ENCODE data around the gene DNLZ. TPM values are rescaled to one million over a fixed set of nuclear protein-coding genes. Genes with fewer than 3 reads are reported as not detected.

DNLZ gene
- polyA plus RNA-seq, 1 donor from 2014 or later, result 23.6 TPM

- Histone ChIP-seq H3K9me2 (ENCODE audit: insufficient read depth, low read length) (no peaks in the 10 kb centered on the region), H3K9me3 (ENCODE audit: low read length) (no peaks in the 10 kb centered on the region), H3K4me3 (ENCODE audit: low read length) (no peak overlapping the region), H3K27ac (ENCODE audit: low read length) (no peak overlapping the region), H3K79me2 (replicated peaks; ENCODE audit: insufficient read depth, low read length) (no peaks in the 10 kb centered on the region), H4K20me1 (ENCODE audit: insufficient read depth) (no peaks in the 10 kb centered on the region), H3F3A (ENCODE audit: insufficient read depth, low read length, poor library complexity, severe bottlenecking) (no peaks in the 10 kb centered on the region), H3K4me2 (ENCODE audit: low read length) (no peak overlapping the region), H3K27me3 (ENCODE audit: insufficient read depth, low read depth, low read length) (no peaks in the 10 kb centered on the region), H3K36me3 (ENCODE audit: insufficient read depth, low read length) (no peaks in the 10 kb centered on the region), H3K9ac (ENCODE audit: low read length) (no peak overlapping the region), H2AFZ (ENCODE audit: low read depth, low read length) (no peak overlapping the region)
- TF ChIP-seq CTCF (IDR thresholded peaks at IDR 0.05; ENCODE audit: poor library complexity, severe bottlenecking) (no peak), TAF1 (IDR thresholded peaks at IDR 0.05; ENCODE audit: low read depth) (no peak)
Observed at GRCh38 chr9:136339958-136340310, 23.6 kb downstream of the DNLZ start.

DNA sequence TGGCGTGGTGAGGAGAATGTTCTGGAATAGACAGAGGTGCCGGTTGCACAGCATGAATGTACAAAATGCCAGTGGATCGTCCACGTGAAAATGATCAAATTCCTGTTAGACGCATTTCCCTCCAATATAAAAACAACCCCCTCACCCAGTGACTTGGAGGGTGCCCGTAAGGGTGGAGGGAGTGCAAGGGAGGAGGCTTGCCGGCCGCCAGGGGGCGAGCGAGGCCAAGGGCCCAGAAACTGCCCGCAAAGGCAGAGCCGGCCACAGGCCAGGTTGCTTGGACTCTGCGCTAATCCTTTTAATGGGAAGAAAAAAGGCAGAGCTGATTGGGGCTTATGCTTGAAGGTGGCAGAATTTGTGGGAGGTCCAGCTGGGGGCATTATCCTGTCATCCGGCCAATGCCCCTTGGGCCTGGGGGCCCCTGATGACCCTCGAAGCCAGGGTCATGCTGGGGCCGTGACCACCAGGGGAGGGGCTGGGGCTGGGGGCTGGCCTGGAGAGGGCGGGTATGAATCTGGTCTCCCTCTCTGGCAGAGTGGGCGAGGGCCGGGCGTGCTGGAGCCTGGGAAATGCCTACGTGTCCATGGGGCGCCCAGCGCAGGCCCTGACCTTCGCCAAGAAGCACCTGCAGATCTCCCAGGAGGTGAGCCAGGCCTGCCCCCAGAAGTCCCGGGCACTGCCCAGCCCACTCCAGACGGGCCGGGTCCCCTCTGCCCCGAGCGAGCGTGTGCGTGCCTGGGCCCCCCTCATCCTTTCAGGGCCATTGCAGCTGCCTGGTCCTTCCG is 24.2 kb downstream of the DNLZ start:
- Histone ChIP-seq H3K79me2 (replicated peaks; ENCODE audit: insufficient read depth, low read length) (no peaks in the 10 kb centered on the region), H3K27me3 (ENCODE audit: insufficient read depth, low read depth, low read length) (no peaks in the 10 kb centered on the region), H3K4me3 (ENCODE audit: low read length) (no peak overlapping the region), H2AFZ (ENCODE audit: low read depth, low read length) (no peak overlapping the region), H3K9ac (ENCODE audit: low read length) (no peak overlapping the region), H3K4me2 (ENCODE audit: low read length) (no peak overlapping the region), H3K9me2 (ENCODE audit: insufficient read depth, low read length) (no peaks in the 10 kb centered on the region), H3F3A (ENCODE audit: insufficient read depth, low read length, poor library complexity, severe bottlenecking) (no peaks in the 10 kb centered on the region), H3K36me3 (ENCODE audit: insufficient read depth, low read length) (no peaks in the 10 kb centered on the region), H3K9me3 (ENCODE audit: low read length) (no peaks in the 10 kb centered on the region), H4K20me1 (ENCODE audit: insufficient read depth) (no peaks in the 10 kb centered on the region), H3K27ac (ENCODE audit: low read length) (no peak overlapping the region)
- TF ChIP-seq MXI1 (conservative IDR thresholded peaks at IDR 0.05; ENCODE audit: poor library complexity, severe bottlenecking) (no peak), RAD21 (conservative IDR thresholded peaks at IDR 0.05) (no peak), CTCF (IDR thresholded peaks at IDR 0.05; ENCODE audit: poor library complexity, severe bottlenecking) (peak; percentile 56)

GRCh38 chr9:136338511-136338910 is 25.0 kb downstream of the DNLZ start:
- Histone ChIP-seq H4K20me1 (ENCODE audit: insufficient read depth) (no peaks in the 10 kb centered on the region), H3K27ac (ENCODE audit: low read length) (no peak overlapping the region), H3K27me3 (ENCODE audit: insufficient read depth, low read depth, low read length) (no peaks in the 10 kb centered on the region), H3K9me3 (ENCODE audit: low read length) (no peaks in the 10 kb centered on the region), H3K4me2 (ENCODE audit: low read length) (no peak overlapping the region), H3K36me3 (ENCODE audit: insufficient read depth, low read length) (no peaks in the 10 kb centered on the region), H3K79me2 (replicated peaks; ENCODE audit: insufficient read depth, low read length) (no peaks in the 10 kb centered on the region), H3K4me3 (ENCODE audit: low read length) (no peak overlapping the region), H3F3A (ENCODE audit: insufficient read depth, low read length, poor library complexity, severe bottlenecking) (no peaks in the 10 kb centered on the region), H3K9me2 (ENCODE audit: insufficient read depth, low read length) (no peaks in the 10 kb centered on the region), H2AFZ (ENCODE audit: low read depth, low read length) (no peak overlapping the region), H3K9ac (ENCODE audit: low read length) (no peak overlapping the region)
- TF ChIP-seq EZH2 (IDR thresholded peaks at IDR 0.05; ENCODE audit: borderline replicate concordance, insufficient read depth, low read length, poor library complexity, severe bottlenecking), result no peak
- TF ChIP-seq, protein P1, sequence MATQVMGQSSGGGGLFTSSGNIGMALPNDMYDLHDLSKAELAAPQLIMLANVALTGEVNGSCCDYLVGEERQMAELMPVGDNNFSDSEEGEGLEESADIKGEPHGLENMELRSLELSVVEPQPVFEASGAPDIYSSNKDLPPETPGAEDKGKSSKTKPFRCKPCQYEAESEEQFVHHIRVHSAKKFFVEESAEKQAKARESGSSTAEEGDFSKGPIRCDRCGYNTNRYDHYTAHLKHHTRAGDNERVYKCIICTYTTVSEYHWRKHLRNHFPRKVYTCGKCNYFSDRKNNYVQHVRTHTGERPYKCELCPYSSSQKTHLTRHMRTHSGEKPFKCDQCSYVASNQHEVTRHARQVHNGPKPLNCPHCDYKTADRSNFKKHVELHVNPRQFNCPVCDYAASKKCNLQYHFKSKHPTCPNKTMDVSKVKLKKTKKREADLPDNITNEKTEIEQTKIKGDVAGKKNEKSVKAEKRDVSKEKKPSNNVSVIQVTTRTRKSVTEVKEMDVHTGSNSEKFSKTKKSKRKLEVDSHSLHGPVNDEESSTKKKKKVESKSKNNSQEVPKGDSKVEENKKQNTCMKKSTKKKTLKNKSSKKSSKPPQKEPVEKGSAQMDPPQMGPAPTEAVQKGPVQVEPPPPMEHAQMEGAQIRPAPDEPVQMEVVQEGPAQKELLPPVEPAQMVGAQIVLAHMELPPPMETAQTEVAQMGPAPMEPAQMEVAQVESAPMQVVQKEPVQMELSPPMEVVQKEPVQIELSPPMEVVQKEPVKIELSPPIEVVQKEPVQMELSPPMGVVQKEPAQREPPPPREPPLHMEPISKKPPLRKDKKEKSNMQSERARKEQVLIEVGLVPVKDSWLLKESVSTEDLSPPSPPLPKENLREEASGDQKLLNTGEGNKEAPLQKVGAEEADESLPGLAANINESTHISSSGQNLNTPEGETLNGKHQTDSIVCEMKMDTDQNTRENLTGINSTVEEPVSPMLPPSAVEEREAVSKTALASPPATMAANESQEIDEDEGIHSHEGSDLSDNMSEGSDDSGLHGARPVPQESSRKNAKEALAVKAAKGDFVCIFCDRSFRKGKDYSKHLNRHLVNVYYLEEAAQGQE (IDR thresholded peaks at IDR 0.05; ENCODE audit: borderline replicate concordance), result no peak
- no peak for TF ChIP-seq EP300 (conservative IDR thresholded peaks at IDR 0.05; ENCODE audit: poor library complexity, severe bottlenecking)
- TF ChIP-seq CTCF (IDR thresholded peaks at IDR 0.05; ENCODE audit: poor library complexity, severe bottlenecking), result no peak
- TF ChIP-seq MXI1 (conservative IDR thresholded peaks at IDR 0.05; ENCODE audit: poor library complexity, severe bottlenecking), result no peak
- TF ChIP-seq TAF1 (IDR thresholded peaks at IDR 0.05; ENCODE audit: low read depth), result no peak
- no peak for TF ChIP-seq SMC3 (conservative IDR thresholded peaks at IDR 0.05; ENCODE audit: poor library complexity)
- TF ChIP-seq POLR2AphosphoS5 (IDR thresholded peaks at IDR 0.05), result no peak
- TF ChIP-seq RAD21 (conservative IDR thresholded peaks at IDR 0.05), result no peak

All from neural cell (in vitro differentiated cells).